HEK293T (cell line): ENCODE results near the gene PKN1.

Experiments
- ARNT ChIP-seq: fragments of 450-650 bp; IDR thresholded peaks from 2 replicates; pipeline ENCODE4 v1.6.1; 2017; ENCODE audit warnings: mild to moderate bottlenecking
- ELF4 ChIP-seq: fragments of 450-650 bp; IDR thresholded peaks from 2 replicates; pipeline ENCODE4 v1.6.1; 2017; ENCODE audit warnings: antibody characterized with exemption
- FOXA1 ChIP-seq: fragments of 450-650 bp; IDR thresholded peaks from 2 replicates; pipeline ENCODE4 v1.6.1; 2016; ENCODE audit warnings: mild to moderate bottlenecking
- HDGF ChIP-seq: fragments of 450-650 bp; IDR thresholded peaks from 2 replicates; pipeline ENCODE4 v1.6.1; 2017; ENCODE audit warnings: antibody characterized with exemption, borderline replicate concordance
- NFRKB ChIP-seq: fragments of 450-650 bp; IDR thresholded peaks from 2 replicates; pipeline ENCODE4 v1.6.1; 2016; ENCODE audit warnings: mild to moderate bottlenecking, moderate library complexity
- SUZ12 ChIP-seq: fragments of 450-650 bp; IDR thresholded peaks from 2 replicates; pipeline ENCODE4 v1.6.1; 2016; ENCODE audit warnings: mild to moderate bottlenecking

- TF ChIP-seq NFRKB, result no peak
- no peak for TF ChIP-seq FOXA1
- no peak for TF ChIP-seq HDGF
- TF ChIP-seq ARNT, result no peak
- no peak for TF ChIP-seq ELF4
- no peak for TF ChIP-seq SUZ12
Measured at GRCh38 chr19:14425696-14426138, 7.4 kb upstream of the PKN1 start.
